GM23248 (cell line): Measurements from ENCODE around the gene RBM19.

Experiments used
- EZH2 ChIP-seq: fragments of 200-600 bp; sonication (generic); IDR thresholded peaks from 2 replicates; pipeline ENCODE4 v1.6.1; 2018; ENCODE audit warnings: antibody characterized with exemption, mild to moderate bottlenecking; ENCODE audit not compliant: insufficient read depth, poor library complexity, severe bottlenecking
- EZH2phosphoT487 ChIP-seq: fragments of 200-600 bp; sonication (generic); IDR thresholded peaks from 2 replicates; pipeline ENCODE4 v1.6.1; 2018; ENCODE audit warnings: antibody characterized with exemption, moderate library complexity, mild to moderate bottlenecking, low read depth; ENCODE audit not compliant: insufficient read depth

GRCh38 chr12:113800201-113800600 is 165.9 kb downstream of the RBM19 start:
- TF ChIP-seq EZH2 (no peak), EZH2phosphoT487 (no peak)
